ENCODE measurements around the gene ZC3H4. TPM values are rescaled to one million over a fixed set of nuclear protein-coding genes. Genes with fewer than 3 reads are reported as not detected.

ZC3H4 gene
- total RNA-seq, 4 donors from 2014 or later = 22.5 to 28.7 (median 24.9) TPM

DNA sequence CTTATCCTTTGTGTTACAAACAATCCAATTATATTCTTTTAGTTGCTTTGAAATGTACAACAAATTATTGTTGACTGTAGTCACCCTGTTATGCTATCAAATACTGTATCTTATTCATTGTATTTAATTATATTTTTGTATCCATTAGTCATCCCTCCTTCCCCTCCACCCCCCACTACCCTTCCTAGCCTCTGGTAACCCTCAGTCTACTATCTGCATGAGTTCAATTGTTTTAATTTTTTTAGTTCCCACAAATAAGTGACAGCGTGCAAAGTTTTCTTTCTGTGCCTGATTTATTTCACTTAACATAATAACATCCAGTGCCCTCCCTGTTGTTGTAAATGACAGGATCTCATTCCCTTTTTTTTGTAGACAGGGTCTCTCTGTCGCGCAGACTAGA lies 21.6 kb upstream of the ZC3H4 start:
- WGBS, 2 donors (ENCODE audit: low coverage in 1 of 2) = 72 to 77% methylated on average over 3 of the region's 3 CpGs
- TF ChIP-seq POLR2AphosphoS5 (IDR thresholded peaks at IDR 0.05) (no peak), POLR2A (IDR thresholded peaks at IDR 0.05) (no peak), CTCF (IDR thresholded peaks at IDR 0.05) (no peak), EP300 (IDR thresholded peaks at IDR 0.05) (no peak)
- ATAC-seq = no peak
- H3K27me3 ChIP-seq = no peaks in the 10 kb centered on the region
- H3K9me3 ChIP-seq = no peaks in the 10 kb centered on the region
- no peaks in the 10 kb centered on the region for H3K36me3 ChIP-seq
- no peak overlapping the region for H3K27ac ChIP-seq
- H3K4me3 ChIP-seq = no peak overlapping the region
- peaks cover 0 to 61% (median 7%) of the 10 kb centered on the region in 3 donors for H3K4me1 ChIP-seq

GRCh38 chr19:47134545-47134944 lies 21.0 kb upstream of the ZC3H4 start:
- H3K4me3 ChIP-seq = no peak overlapping the region
- TF ChIP-seq POLR2AphosphoS5 (IDR thresholded peaks at IDR 0.05) = no peak
- 44 to 68% methylated on average over 2 of the region's 2 CpGs for WGBS, 2 donors (ENCODE audit: low coverage in 1 of 2)
- no peak for ATAC-seq
- no peaks in the 10 kb centered on the region for H3K27me3 ChIP-seq
- peaks cover 0 to 64% (median 7%) of the 10 kb centered on the region in 3 donors for H3K4me1 ChIP-seq
- no peaks in the 10 kb centered on the region for H3K36me3 ChIP-seq
- no peaks in the 10 kb centered on the region for H3K9me3 ChIP-seq
- no peak overlapping the region for H3K27ac ChIP-seq

DNA sequence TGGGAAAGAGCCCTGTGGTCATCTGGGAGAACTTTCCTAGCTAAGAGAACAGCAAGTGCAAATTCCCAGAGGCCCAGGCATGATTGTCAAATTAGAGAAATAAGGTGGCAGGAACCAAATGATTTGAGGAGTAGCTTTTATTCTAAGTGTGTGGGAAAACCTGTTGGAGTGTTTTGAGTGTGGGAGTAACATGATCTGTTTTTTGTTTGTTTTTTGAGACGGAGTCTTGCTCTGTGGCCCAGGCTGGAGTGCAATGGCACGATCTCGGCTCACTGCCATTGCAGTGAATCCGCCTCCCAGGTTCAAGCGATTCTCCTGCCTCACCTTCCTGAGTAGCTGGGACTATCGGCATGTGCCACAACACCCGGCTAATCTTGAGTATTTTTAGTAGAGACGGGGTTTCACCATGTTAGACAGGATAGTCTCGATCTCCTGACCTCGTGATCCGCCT lies 19.5 kb upstream of the ZC3H4 start:
- Histone ChIP-seq H3K36me3 (no peaks in the 10 kb centered on the region), H3K4me1 (peaks cover 0 to 64% (median 7%) of the 10 kb centered on the region in 3 donors), H3K9me3 (no peaks in the 10 kb centered on the region), H3K27ac (no peak overlapping the region), H3K27me3 (no peaks in the 10 kb centered on the region), H3K4me3 (no peak overlapping the region)
- TF ChIP-seq POLR2A (IDR thresholded peaks at IDR 0.05) (no peak), CTCF (IDR thresholded peaks at IDR 0.05) (no peak), EP300 (IDR thresholded peaks at IDR 0.05) (no peak), POLR2AphosphoS5 (IDR thresholded peaks at IDR 0.05) (no peak)
- WGBS, 2 donors (ENCODE audit: low coverage in 1 of 2) = 74 to 82% methylated on average over 6 to 8 of the region's 11 CpGs
- ATAC-seq = no peak

GRCh38 chr19:47132194-47132852 lies 18.7 kb upstream of the ZC3H4 start:
- Histone ChIP-seq H3K4me1 (peaks cover 0 to 64% (median 7%) of the 10 kb centered on the region in 3 donors), H3K27ac (peak overlapping the region in 2 of 4 donors; percentile 94 to 97), H3K4me3 (peak overlapping the region in 1 of 2 donors; percentile 65), H3K9me3 (no peaks in the 10 kb centered on the region), H3K27me3 (no peaks in the 10 kb centered on the region), H3K36me3 (no peaks in the 10 kb centered on the region)
- 82 to 85% methylated on average over 5 to 6 of the region's 7 CpGs for WGBS, 2 donors (ENCODE audit: low coverage in 1 of 2)
- TF ChIP-seq POLR2A (IDR thresholded peaks at IDR 0.05) (no peak), EP300 (IDR thresholded peaks at IDR 0.05) (no peak), POLR2AphosphoS5 (IDR thresholded peaks at IDR 0.05) (no peak), CTCF (IDR thresholded peaks at IDR 0.05) (no peak)
- ATAC-seq = no peak

GRCh38 chr19:47130589-47131227 lies 17.1 kb upstream of the ZC3H4 start, which contains the start of gene SAE1:
Gene SAE1, plus strand, starts transcription at chr19:47130835. Its CDS starts 96 bp downstream, at chr19:47130931.
- WGBS, 2 donors (ENCODE audit: low coverage in 1 of 2) = 1 to 2% methylated on average over 10 to 24 of the region's 51 CpGs
- peak; percentile 97 for ATAC-seq
- H3K36me3 ChIP-seq = no peaks in the 10 kb centered on the region
- no peaks in the 10 kb centered on the region for H3K9me3 ChIP-seq
- TF ChIP-seq POLR2AphosphoS5 (IDR thresholded peaks at IDR 0.05) (peak; percentile 90), EP300 (IDR thresholded peaks at IDR 0.05) (no peak), CTCF (IDR thresholded peaks at IDR 0.05) (peak in 3 of 4 experiments; percentile 61 to 85 (median 71)), POLR2A (IDR thresholded peaks at IDR 0.05) (peak; percentile 80 to 84)
- H3K4me3 ChIP-seq = peak within 1 kb of the TSS; percentile 65 to 91
- H3K4me1 ChIP-seq = peaks cover 0 to 56% (median 7%) of the 10 kb centered on the region in 3 donors
- no peaks in the 10 kb centered on the region for H3K27me3 ChIP-seq
- H3K27ac ChIP-seq = peak within 1 kb of the TSS; percentile 86 to 97 (median 95)

All from gastroesophageal sphincter (tissue), 4 donors.